ENCODE measurements around the gene LCT.

LCT gene

DNA sequence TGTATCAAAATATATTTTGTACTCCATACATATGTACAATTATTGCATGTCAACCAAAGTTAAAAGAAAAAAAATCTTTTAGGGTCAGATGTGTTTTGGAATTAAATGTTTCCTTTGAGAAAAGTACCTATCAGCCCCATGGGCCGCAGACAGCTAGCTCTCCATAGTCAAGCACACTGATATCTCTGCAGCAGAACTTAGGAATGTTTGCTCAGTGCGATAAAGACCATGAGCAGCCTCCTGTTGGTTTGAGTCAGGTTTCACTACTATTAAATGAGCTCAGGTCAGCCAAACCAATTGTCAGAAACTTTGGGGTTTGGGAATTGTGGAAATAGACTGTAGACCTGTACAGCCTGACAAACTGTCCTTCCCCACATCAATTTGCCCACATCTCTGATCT, 33.7 kb downstream of the LCT start:
- Histone ChIP-seq H3K4me3 (ENCODE audit: insufficient read length, low read depth) (no peak overlapping the region), H3K36me3 (ENCODE audit: insufficient read depth, insufficient read length, low read length) (no peaks in the 10 kb centered on the region), H3K9ac (ENCODE audit: insufficient read length, low read depth) (no peak overlapping the region), H3K9me3 (ENCODE audit: insufficient read depth, low read length) (peaks cover 35% of the 10 kb centered on the region), H3K27me3 (ENCODE audit: insufficient read depth, insufficient read length) (no peaks in the 10 kb centered on the region), H3K4me1 (ENCODE audit: insufficient read depth, insufficient read length) (no peaks in the 10 kb centered on the region)
- DNase-seq (ENCODE audit: low read depth, low spot score) = no peak
- no peak for TF ChIP-seq YY1 (IDR thresholded peaks at IDR 0.05; ENCODE audit: insufficient read depth, insufficient read length)
- no peak for TF ChIP-seq SUZ12 (IDR thresholded peaks at IDR 0.05; ENCODE audit: extremely low read depth, insufficient read depth, insufficient read length)
- TF ChIP-seq ZNF274 (IDR thresholded peaks at IDR 0.05; ENCODE audit: low read depth, low read length) = no peak

DNA sequence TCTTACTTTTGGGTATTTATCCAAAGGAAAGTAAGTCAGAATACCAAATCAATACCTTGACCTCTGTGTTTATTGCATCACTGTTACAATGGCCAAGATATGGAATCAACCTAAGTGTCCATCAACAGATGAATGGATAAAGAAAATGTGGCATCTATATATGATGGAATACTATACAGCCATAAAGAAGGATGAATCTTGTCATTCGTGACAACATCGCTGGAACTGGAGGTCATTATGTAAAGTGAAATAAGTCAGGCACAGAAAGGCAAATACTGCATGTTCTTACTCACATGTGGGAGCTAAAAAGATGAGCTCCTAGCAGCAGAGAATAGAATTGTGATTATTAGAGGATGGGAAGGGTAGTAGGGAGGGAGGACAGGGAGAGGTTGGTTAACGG, 34.6 kb downstream of the LCT start:
- DNase-seq (ENCODE audit: low read depth, low spot score) = no peak
- Histone ChIP-seq H3K4me3 (ENCODE audit: insufficient read length, low read depth) (no peak overlapping the region), H3K9ac (ENCODE audit: insufficient read length, low read depth) (no peak overlapping the region), H3K9me3 (ENCODE audit: insufficient read depth, low read length) (peaks cover 35% of the 10 kb centered on the region), H3K36me3 (ENCODE audit: insufficient read depth, insufficient read length, low read length) (no peaks in the 10 kb centered on the region), H3K4me1 (ENCODE audit: insufficient read depth, insufficient read length) (no peaks in the 10 kb centered on the region), H3K27me3 (ENCODE audit: insufficient read depth, insufficient read length) (no peaks in the 10 kb centered on the region)
- TF ChIP-seq ZNF274 (IDR thresholded peaks at IDR 0.05; ENCODE audit: low read depth, low read length) (no peak), SUZ12 (IDR thresholded peaks at IDR 0.05; ENCODE audit: extremely low read depth, insufficient read depth, insufficient read length) (no peak), YY1 (IDR thresholded peaks at IDR 0.05; ENCODE audit: insufficient read depth, insufficient read length) (no peak)

DNA sequence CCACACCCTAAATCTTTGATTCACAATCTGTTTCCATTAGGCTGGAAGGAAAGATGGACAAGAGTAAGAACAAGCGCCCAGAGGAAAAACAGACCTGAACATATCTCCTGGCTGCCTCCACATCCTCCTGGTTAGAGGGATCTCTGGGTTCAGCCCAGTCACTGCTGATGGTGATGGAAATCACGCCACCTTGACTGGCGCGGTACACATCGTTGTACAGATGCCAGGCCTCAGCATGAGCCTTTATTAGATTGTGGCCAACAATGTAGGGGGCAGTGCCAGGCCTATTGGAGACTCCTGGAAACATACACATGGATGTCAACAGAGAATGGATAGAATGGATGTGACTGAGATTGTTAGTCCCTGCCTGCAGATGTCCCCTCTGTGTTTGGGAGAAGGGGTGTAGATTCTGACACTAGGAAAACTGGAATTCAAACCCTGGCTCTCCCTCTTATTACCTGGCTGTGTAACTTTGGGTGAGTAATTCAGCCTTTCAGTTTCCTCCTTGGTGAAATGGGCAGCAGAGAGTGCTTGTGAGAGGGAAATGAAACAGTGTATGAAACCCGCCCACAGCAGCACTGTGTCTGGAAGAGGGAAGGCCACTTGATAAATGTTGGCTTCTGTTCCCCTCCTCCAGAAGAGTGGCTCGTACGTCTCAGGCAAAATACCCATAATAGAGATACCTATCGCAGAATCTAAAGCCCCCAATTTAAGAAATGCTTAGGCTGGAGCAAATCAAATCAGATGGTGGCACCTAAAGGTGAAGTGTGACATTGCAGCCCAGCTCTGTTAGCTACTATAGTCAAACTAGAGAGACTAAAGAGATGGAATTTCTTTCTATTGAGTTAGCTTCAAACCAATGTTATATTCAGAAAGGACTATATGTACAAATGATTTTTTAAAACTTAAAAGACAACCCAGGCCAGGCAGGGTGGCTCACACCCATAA, 36.2 kb downstream of the LCT start:
- no peak overlapping the region for H3K4me3 ChIP-seq (ENCODE audit: insufficient read length, low read depth)
- H3K9me3 ChIP-seq (ENCODE audit: insufficient read depth, low read length) = peaks cover 35% of the 10 kb centered on the region
- H3K9ac ChIP-seq (ENCODE audit: insufficient read length, low read depth) = no peak overlapping the region
- H3K36me3 ChIP-seq (ENCODE audit: insufficient read depth, insufficient read length, low read length) = no peaks in the 10 kb centered on the region
- no peak for DNase-seq (ENCODE audit: low read depth, low spot score)
- no peaks in the 10 kb centered on the region for H3K4me1 ChIP-seq (ENCODE audit: insufficient read depth, insufficient read length)
- no peaks in the 10 kb centered on the region for H3K27me3 ChIP-seq (ENCODE audit: insufficient read depth, insufficient read length)
- TF ChIP-seq YY1 (IDR thresholded peaks at IDR 0.05; ENCODE audit: insufficient read depth, insufficient read length) (no peak), SUZ12 (IDR thresholded peaks at IDR 0.05; ENCODE audit: extremely low read depth, insufficient read depth, insufficient read length) (no peak), ZNF274 (IDR thresholded peaks at IDR 0.05; ENCODE audit: low read depth, low read length) (no peak)

DNA sequence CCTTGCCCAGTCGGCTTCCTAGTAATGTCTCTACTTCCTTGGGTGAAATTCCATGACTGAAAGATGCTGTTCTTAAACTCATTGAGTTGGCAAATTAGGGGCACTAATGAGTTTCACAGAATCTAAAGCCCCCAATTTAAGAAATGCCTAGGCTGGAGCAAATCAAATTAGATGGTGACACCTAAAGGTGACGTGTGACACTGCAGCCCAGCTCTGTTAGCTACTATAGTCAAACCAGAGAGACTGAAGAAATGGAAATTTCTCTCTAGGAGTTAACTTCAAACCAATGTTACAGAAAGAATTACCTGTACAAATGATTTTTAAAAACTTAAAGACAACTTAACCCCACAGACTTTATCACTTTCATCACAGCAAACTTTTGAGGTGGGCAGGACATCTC, 37.2 kb downstream of the LCT start:
- Histone ChIP-seq H3K4me3 (ENCODE audit: insufficient read length, low read depth) (no peak overlapping the region), H3K4me1 (ENCODE audit: insufficient read depth, insufficient read length) (no peaks in the 10 kb centered on the region), H3K27me3 (ENCODE audit: insufficient read depth, insufficient read length) (no peaks in the 10 kb centered on the region), H3K9ac (ENCODE audit: insufficient read length, low read depth) (no peak overlapping the region), H3K9me3 (ENCODE audit: insufficient read depth, low read length) (peaks cover 35% of the 10 kb centered on the region), H3K36me3 (ENCODE audit: insufficient read depth, insufficient read length, low read length) (no peaks in the 10 kb centered on the region)
- no peak for TF ChIP-seq ZNF274 (IDR thresholded peaks at IDR 0.05; ENCODE audit: low read depth, low read length)
- no peak for TF ChIP-seq YY1 (IDR thresholded peaks at IDR 0.05; ENCODE audit: insufficient read depth, insufficient read length)
- no peak for TF ChIP-seq SUZ12 (IDR thresholded peaks at IDR 0.05; ENCODE audit: extremely low read depth, insufficient read depth, insufficient read length)
- DNase-seq (ENCODE audit: low read depth, low spot score) = no peak

DNA sequence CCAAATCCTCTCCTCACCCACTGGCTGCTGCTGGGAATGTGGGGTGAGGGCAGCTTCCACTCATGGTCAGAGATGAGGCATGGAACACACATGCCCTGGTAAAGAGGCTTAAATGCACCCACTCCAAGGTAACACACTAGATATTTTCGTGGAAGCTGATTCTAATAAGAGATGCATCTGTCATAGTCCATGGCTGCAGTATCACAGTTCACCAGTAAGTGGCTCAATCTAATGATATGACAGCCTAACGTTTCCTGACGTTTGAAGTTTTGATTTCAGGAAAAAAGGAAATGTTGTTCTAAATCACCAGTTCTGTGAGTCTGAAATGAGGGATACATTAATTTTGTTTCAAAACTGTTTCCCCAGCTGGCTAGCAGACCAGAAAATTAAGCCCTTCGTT, 38.2 kb downstream of the LCT start:
- Histone ChIP-seq H3K36me3 (ENCODE audit: insufficient read depth, insufficient read length, low read length) (no peaks in the 10 kb centered on the region), H3K4me1 (ENCODE audit: insufficient read depth, insufficient read length) (no peaks in the 10 kb centered on the region), H3K4me3 (ENCODE audit: insufficient read length, low read depth) (no peak overlapping the region), H3K9ac (ENCODE audit: insufficient read length, low read depth) (no peak overlapping the region), H3K27me3 (ENCODE audit: insufficient read depth, insufficient read length) (no peaks in the 10 kb centered on the region), H3K9me3 (ENCODE audit: insufficient read depth, low read length) (peaks cover 35% of the 10 kb centered on the region)
- DNase-seq (ENCODE audit: low read depth, low spot score) = no peak
- TF ChIP-seq YY1 (IDR thresholded peaks at IDR 0.05; ENCODE audit: insufficient read depth, insufficient read length) (no peak), SUZ12 (IDR thresholded peaks at IDR 0.05; ENCODE audit: extremely low read depth, insufficient read depth, insufficient read length) (no peak), ZNF274 (IDR thresholded peaks at IDR 0.05; ENCODE audit: low read depth, low read length) (no peak)

DNA sequence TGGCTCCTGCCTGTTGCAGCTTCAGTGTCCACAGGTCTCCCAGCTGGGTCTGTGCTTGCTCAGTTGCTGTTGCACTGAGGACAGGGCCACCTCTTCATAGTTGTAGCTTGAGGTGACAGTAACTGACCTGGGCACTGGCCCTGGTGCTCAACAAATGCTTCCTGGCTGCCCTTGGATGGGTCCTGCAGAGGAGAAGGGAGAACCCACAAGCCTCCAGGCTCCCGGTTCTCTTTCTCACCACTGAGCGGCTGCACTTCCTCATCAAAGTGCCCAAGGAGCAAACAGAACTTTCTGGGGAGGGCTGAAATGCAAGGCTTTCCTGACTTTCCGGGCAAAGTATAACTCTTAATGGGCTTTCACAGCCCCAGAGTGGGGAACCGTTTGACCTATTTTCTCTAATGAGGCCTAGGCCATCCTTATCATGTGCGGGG, 38.7 kb downstream of the LCT start:
- Histone ChIP-seq H3K4me3 (ENCODE audit: insufficient read length, low read depth) (no peak overlapping the region), H3K9ac (ENCODE audit: insufficient read length, low read depth) (no peak overlapping the region), H3K36me3 (ENCODE audit: insufficient read depth, insufficient read length, low read length) (no peaks in the 10 kb centered on the region), H3K9me3 (ENCODE audit: insufficient read depth, low read length) (peaks cover 35% of the 10 kb centered on the region), H3K27me3 (ENCODE audit: insufficient read depth, insufficient read length) (no peaks in the 10 kb centered on the region), H3K4me1 (ENCODE audit: insufficient read depth, insufficient read length) (no peaks in the 10 kb centered on the region)
- no peak for DNase-seq (ENCODE audit: low read depth, low spot score)
- TF ChIP-seq ZNF274 (IDR thresholded peaks at IDR 0.05; ENCODE audit: low read depth, low read length) (no peak), YY1 (IDR thresholded peaks at IDR 0.05; ENCODE audit: insufficient read depth, insufficient read length) (no peak), SUZ12 (IDR thresholded peaks at IDR 0.05; ENCODE audit: extremely low read depth, insufficient read depth, insufficient read length) (no peak)

DNA sequence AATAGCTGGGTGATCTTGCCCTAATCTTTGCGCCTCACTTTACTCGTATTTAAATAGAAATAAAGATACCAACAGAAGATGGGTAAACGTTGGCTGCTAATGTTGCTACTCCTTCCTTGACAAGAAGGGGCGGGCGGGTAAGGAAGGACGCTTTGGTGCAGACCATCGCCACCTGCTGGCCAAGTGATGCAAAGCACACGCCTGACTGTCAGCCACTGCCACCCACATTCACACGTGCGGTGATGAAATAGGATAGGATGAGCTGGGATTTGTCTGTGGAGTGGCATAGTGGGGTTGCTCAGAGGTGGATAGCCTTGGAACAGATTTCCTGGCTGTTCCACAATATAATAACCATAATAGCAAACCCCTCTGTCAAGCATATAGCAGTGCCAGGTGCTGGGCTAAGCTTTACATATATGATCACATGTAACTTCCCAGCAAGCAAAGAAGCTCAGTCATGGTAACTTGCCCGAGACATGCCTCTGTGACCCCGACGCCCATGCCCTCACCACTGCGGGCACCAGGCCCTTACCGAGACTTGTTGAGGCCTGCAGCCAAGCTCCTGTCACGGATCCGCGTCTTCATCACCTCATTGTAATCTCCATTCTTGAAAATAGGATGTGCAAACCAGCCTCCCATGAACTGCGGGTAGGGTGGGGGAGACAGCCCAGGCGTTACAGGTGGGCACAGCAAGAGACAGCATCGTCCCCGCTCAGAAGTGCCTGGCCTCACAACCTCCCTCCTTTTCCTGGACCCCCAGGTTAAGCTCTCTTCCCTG, 39.3 kb downstream of the LCT start:
- DNase-seq (ENCODE audit: low read depth, low spot score) = peak; percentile 67
- Histone ChIP-seq H3K36me3 (ENCODE audit: insufficient read depth, insufficient read length, low read length) (no peaks in the 10 kb centered on the region), H3K9ac (ENCODE audit: insufficient read length, low read depth) (no peak overlapping the region), H3K4me3 (ENCODE audit: insufficient read length, low read depth) (no peak overlapping the region), H3K27me3 (ENCODE audit: insufficient read depth, insufficient read length) (no peaks in the 10 kb centered on the region), H3K9me3 (ENCODE audit: insufficient read depth, low read length) (peaks cover 35% of the 10 kb centered on the region), H3K4me1 (ENCODE audit: insufficient read depth, insufficient read length) (no peaks in the 10 kb centered on the region)
- TF ChIP-seq ZNF274 (IDR thresholded peaks at IDR 0.05; ENCODE audit: low read depth, low read length) = no peak
- TF ChIP-seq SUZ12 (IDR thresholded peaks at IDR 0.05; ENCODE audit: extremely low read depth, insufficient read depth, insufficient read length) = no peak
- no peak for TF ChIP-seq YY1 (IDR thresholded peaks at IDR 0.05; ENCODE audit: insufficient read depth, insufficient read length)
